Activated gamma-delta T cell (primary cell): ENCODE data around the gene PHF13.

Source experiments
- DNase-seq: peaks from one replicate; lab custom pipeline; 2025; lab: John Stamatoyannopoulos, UW

The PHF13 gene

GRCh38 chr1:6601923-6602668 is 11.4 kb upstream of the PHF13 start:
- DNase-seq = no peak

GRCh38 chr1:6602669-6603237 is 10.8 kb upstream of the PHF13 start, which contains the start of gene KLHL21:
Gene KLHL21, minus strand, starts transcription at chr1:6602869. Its CDS starts 52 bp downstream, at chr1:6602817.
- peak; percentile 86 for DNase-seq

GRCh38 chr1:6603238-6603914 is 10.2 kb upstream of the PHF13 start:
- DNase-seq = no peak

GRCh38 chr1:6603915-6604558 is 9.5 kb upstream of the PHF13 start:
- no peak for DNase-seq

GRCh38 chr1:6612641-6613360 is 730 bp upstream of the PHF13 start:
- no peak for DNase-seq

GRCh38 chr1:6614019-6614928 is 743 bp downstream of the PHF13 start:
- DNase-seq = peak; percentile 51

GRCh38 chr1:6614929-6615785 is 1.6 kb downstream of the PHF13 start:
- DNase-seq = peak; percentile 32

GRCh38 chr1:6619045-6619444 is 5.5 kb downstream of the PHF13 start:
- DNase-seq = no peak

GRCh38 chr1:6621429-6622391 is 8.2 kb downstream of the PHF13 start:
- DNase-seq = no peak

- no peak for DNase-seq
Observed at GRCh38 chr1:6622396-6623152, 9.0 kb downstream of the PHF13 start.

GRCh38 chr1:6623269-6623965 is 9.9 kb downstream of the PHF13 start:
- no peak for DNase-seq

GRCh38 chr1:6624710-6625583 is 11.4 kb downstream of the PHF13 start, which contains the start of gene THAP3:
Gene THAP3, plus strand, starts transcription at chr1:6624868. Its CDS starts 351 bp downstream, at chr1:6625219.
- DNase-seq = peak; percentile 85

GRCh38 chr1:6625584-6626149 is 12.1 kb downstream of the PHF13 start:
- DNase-seq = no peak

GRCh38 chr1:6627031-6627430 is 13.5 kb downstream of the PHF13 start:
- DNase-seq = no peak

- no peak for DNase-seq
Observed at GRCh38 chr1:6627841-6628545, 14.5 kb downstream of the PHF13 start.
